Activated naive CD8-positive, alpha-beta T cell treated with anti-CD3 and anti-CD28 coated beads, Interleukin-2, amount 50 U/mL, for 24 hours (primary cell): ENCODE measurements around the gene EDAR.

Experiments
- ATAC-seq: fragments of 150-1000 bp; cut with Tn5 transposase; one replicate; pipeline ENCODE4 v1.10.0; 2021
- DNase-seq: peaks from one replicate; pipeline ENCODE4 v3.0.0; 2021
- H3K27ac Mint-ChIP-seq: one replicate; pipeline ENCODE4 v1.8.0; 2021; ENCODE audit warnings: mild to moderate bottlenecking, mixed read lengths
- H3K27me3 Mint-ChIP-seq: one replicate; pipeline ENCODE4 v1.8.0; 2021; ENCODE audit warnings: mixed read lengths
- H3K36me3 Mint-ChIP-seq: one replicate; pipeline ENCODE4 v1.8.0; 2021; ENCODE audit warnings: low read depth, mixed read lengths
- H3K4me1 Mint-ChIP-seq: one replicate; pipeline ENCODE4 v1.8.0; 2021; ENCODE audit warnings: mixed read lengths
- H3K4me3 Mint-ChIP-seq: one replicate; pipeline ENCODE4 v1.8.0; 2021; ENCODE audit warnings: mild to moderate bottlenecking, moderate library complexity, mixed read lengths
- H3K9me3 Mint-ChIP-seq: one replicate; pipeline ENCODE4 v1.8.0; 2021; ENCODE audit warnings: mixed read lengths

EDAR gene

GRCh38 chr2:108889907-108890306 is 99.1 kb downstream of the EDAR start:
- DNase-seq = no peak
- Mint-ChIP-seq H3K27me3 (no peaks in the 10 kb centered on the region), H3K4me1 (no peaks in the 10 kb centered on the region), H3K36me3 (peaks cover 27% of the 10 kb centered on the region), H3K9me3 (peaks cover 52% of the 10 kb centered on the region), H3K4me3 (no peak overlapping the region), H3K27ac (no peak overlapping the region)
- no peak for ATAC-seq

GRCh38 chr2:108884619-108885018 is 104.4 kb downstream of the EDAR start:
- no peaks in the 10 kb centered on the region for H3K27me3 Mint-ChIP-seq
- H3K4me1 Mint-ChIP-seq = no peaks in the 10 kb centered on the region
- no peak overlapping the region for H3K27ac Mint-ChIP-seq
- DNase-seq (no peak), ATAC-seq (no peak)
- H3K9me3 Mint-ChIP-seq = peaks cover 50% of the 10 kb centered on the region
- H3K4me3 Mint-ChIP-seq = no peak overlapping the region
- peaks cover 10% of the 10 kb centered on the region for H3K36me3 Mint-ChIP-seq

GRCh38 chr2:108878276-108878675 is 110.7 kb downstream of the EDAR start:
- ATAC-seq (no peak), DNase-seq (no peak)
- Mint-ChIP-seq H3K4me3 (no peak overlapping the region), H3K27me3 (no peaks in the 10 kb centered on the region), H3K9me3 (peaks cover 29% of the 10 kb centered on the region), H3K36me3 (peaks cover 20% of the 10 kb centered on the region), H3K4me1 (no peaks in the 10 kb centered on the region), H3K27ac (no peak overlapping the region)

- ATAC-seq (no peak), DNase-seq (no peak)
- Mint-ChIP-seq H3K36me3 (peaks cover 20% of the 10 kb centered on the region), H3K27ac (no peak overlapping the region), H3K9me3 (peaks cover 27% of the 10 kb centered on the region), H3K4me3 (no peak overlapping the region), H3K4me1 (no peaks in the 10 kb centered on the region), H3K27me3 (no peaks in the 10 kb centered on the region)
Observed at GRCh38 chr2:108877506-108877905, 111.5 kb downstream of the EDAR start.

- H3K4me3 Mint-ChIP-seq = no peak overlapping the region
- H3K9me3 Mint-ChIP-seq = peaks cover 26% of the 10 kb centered on the region
- DNase-seq (no peak), ATAC-seq (no peak)
- H3K27me3 Mint-ChIP-seq = no peaks in the 10 kb centered on the region
- no peaks in the 10 kb centered on the region for H3K4me1 Mint-ChIP-seq
- peaks cover 42% of the 10 kb centered on the region for H3K36me3 Mint-ChIP-seq
- no peak overlapping the region for H3K27ac Mint-ChIP-seq
Observed at GRCh38 chr2:108870069-108870644, 118.9 kb downstream of the EDAR start.

DNA sequence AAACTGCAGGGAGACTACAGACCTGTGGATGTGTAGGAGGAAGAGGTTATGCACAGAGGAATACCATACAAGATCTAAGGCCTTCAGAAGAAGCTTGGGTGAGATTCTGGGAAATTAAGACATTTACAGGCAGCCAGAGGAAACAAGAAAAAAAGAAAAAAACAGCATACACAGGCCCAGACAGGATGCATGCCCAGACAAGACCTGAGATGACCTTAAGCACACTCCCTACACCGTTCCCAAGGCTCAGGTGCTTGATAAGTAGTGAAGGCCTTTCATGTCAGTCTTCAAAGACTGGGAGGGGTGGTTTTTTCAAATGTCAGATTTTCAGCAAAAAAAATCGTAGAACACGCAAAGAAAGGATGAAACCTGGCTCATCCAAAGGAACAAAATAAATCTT is 119.5 kb downstream of the EDAR start:
- no peak overlapping the region for H3K27ac Mint-ChIP-seq
- peaks cover 43% of the 10 kb centered on the region for H3K36me3 Mint-ChIP-seq
- H3K27me3 Mint-ChIP-seq = no peaks in the 10 kb centered on the region
- H3K4me3 Mint-ChIP-seq = no peak overlapping the region
- DNase-seq (no peak), ATAC-seq (no peak)
- peaks cover 26% of the 10 kb centered on the region for H3K9me3 Mint-ChIP-seq
- H3K4me1 Mint-ChIP-seq = no peaks in the 10 kb centered on the region

- no peak for ATAC-seq
- Mint-ChIP-seq H3K36me3 (peaks cover 44% of the 10 kb centered on the region), H3K4me3 (no peak overlapping the region), H3K4me1 (no peaks in the 10 kb centered on the region), H3K9me3 (peaks cover 26% of the 10 kb centered on the region), H3K27me3 (no peaks in the 10 kb centered on the region), H3K27ac (no peak overlapping the region)
- no peak for DNase-seq
Observed at GRCh38 chr2:108868911-108869310, 120.1 kb downstream of the EDAR start.

- H3K4me3 Mint-ChIP-seq = no peak overlapping the region
- H3K4me1 Mint-ChIP-seq = no peaks in the 10 kb centered on the region
- peaks cover 26% of the 10 kb centered on the region for H3K9me3 Mint-ChIP-seq
- no peak for ATAC-seq
- H3K27ac Mint-ChIP-seq = no peak overlapping the region
- no peaks in the 10 kb centered on the region for H3K27me3 Mint-ChIP-seq
- H3K36me3 Mint-ChIP-seq = peaks cover 48% of the 10 kb centered on the region
- DNase-seq = no peak
Observed at GRCh38 chr2:108866041-108866440, 123.0 kb downstream of the EDAR start.

DNA sequence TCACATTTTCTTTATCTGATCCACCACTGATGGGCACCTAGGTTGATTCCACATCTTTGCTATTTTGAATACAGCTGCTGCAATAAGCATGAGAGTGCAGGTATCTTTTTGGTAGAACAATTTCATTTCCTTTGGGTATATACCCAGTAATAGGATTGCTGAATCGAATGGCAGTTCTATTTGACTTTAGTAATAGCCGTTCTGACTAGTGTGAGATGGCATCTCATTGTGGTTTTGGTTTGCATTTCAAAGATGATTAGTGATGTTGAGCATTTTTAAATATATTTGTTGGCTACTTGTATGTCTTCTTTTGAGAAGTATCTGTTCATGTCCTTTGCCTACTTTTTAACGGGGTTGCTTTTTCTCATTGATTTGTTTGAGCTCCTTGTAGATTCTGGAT is 130.1 kb downstream of the EDAR start:
- DNase-seq = no peak
- H3K27ac Mint-ChIP-seq = no peak overlapping the region

GRCh38 chr2:108855194-108855593 is 133.8 kb downstream of the EDAR start:
- H3K4me3 Mint-ChIP-seq = no peak overlapping the region
- ATAC-seq (no peak), DNase-seq (no peak)
- H3K4me1 Mint-ChIP-seq = no peaks in the 10 kb centered on the region
- peaks cover 38% of the 10 kb centered on the region for H3K36me3 Mint-ChIP-seq
- H3K27me3 Mint-ChIP-seq = no peaks in the 10 kb centered on the region
- no peak overlapping the region for H3K27ac Mint-ChIP-seq
- H3K9me3 Mint-ChIP-seq = no peaks in the 10 kb centered on the region

More for the DNA sequence above, 130.1 kb downstream of the EDAR start:
- Mint-ChIP-seq H3K4me1 (no peaks in the 10 kb centered on the region), H3K4me3 (no peak overlapping the region), H3K9me3 (no peaks in the 10 kb centered on the region), H3K27me3 (no peaks in the 10 kb centered on the region), H3K36me3 (peaks cover 21% of the 10 kb centered on the region)
- ATAC-seq = no peak

DNA sequence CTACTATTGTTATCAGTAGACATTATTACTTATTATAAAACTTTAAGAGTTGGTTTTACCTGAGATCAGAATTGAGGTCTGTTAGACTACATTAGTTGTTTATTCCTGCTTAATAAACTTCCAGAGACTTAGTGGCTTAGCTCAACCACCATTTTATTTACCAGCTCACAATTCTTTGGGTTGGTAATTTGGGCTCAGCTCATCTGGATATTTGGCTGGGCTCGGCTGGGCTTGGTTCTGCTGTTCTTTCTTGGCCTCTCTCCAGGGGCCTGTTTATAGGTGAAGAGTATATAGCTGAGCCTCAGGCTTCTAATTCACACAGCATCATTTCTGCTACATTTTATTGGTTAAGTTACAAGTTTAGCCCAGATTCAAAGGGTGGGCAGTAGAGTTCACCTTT is 134.5 kb downstream of the EDAR start:
- no peak for DNase-seq
- no peak overlapping the region for H3K27ac Mint-ChIP-seq
- no peaks in the 10 kb centered on the region for H3K27me3 Mint-ChIP-seq
- no peaks in the 10 kb centered on the region for H3K4me1 Mint-ChIP-seq
- H3K36me3 Mint-ChIP-seq = peaks cover 37% of the 10 kb centered on the region
- ATAC-seq = no peak
- H3K4me3 Mint-ChIP-seq = no peak overlapping the region
- no peaks in the 10 kb centered on the region for H3K9me3 Mint-ChIP-seq

DNA sequence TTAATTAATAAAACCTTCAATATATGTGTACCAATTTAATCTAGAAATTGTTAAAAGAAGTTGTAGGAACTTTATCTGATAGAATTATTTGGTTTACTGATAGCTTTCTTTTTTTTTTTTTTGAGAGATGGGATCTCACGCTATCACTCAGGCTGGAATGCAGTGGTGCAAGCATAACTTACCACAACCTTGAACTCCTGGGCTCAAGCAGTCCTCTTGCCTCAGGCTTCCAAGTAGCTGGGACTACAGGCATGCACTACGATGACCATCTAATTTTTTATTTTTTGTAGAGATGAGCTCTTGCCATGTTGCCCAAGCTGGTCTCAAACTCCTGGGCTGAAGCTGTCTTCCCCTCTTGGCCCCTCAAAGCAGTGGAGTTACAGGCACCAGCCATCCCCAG is 135.6 kb downstream of the EDAR start:
- H3K27me3 Mint-ChIP-seq = no peaks in the 10 kb centered on the region
- no peaks in the 10 kb centered on the region for H3K9me3 Mint-ChIP-seq
- no peak overlapping the region for H3K27ac Mint-ChIP-seq
- no peak overlapping the region for H3K4me3 Mint-ChIP-seq
- no peak for DNase-seq
- H3K36me3 Mint-ChIP-seq = peaks cover 33% of the 10 kb centered on the region
- no peaks in the 10 kb centered on the region for H3K4me1 Mint-ChIP-seq
- ATAC-seq = no peak

- H3K9me3 Mint-ChIP-seq = no peaks in the 10 kb centered on the region
- DNase-seq (no peak), ATAC-seq (no peak)
Observed at GRCh38 chr2:108852375-108852774, 136.6 kb downstream of the EDAR start.

DNA sequence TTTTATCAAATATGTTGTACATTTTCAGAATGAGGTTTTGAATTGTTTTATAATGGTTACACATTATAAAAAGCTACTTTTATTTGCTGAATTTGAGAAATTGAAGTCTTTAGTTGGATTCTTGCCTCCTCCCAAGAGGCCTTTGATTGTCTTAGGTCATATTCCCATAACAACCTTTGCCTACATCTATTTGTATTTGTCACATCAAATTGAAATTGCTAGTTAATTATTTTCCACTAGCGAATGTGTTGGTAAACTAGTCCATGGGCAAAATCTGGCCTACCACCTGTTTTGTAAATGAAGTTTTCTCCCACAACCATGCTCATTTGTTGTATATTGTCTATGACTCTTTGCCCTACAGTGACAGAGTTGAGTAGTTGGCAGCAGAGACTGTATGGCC is 142.0 kb downstream of the EDAR start:
- Mint-ChIP-seq H3K27me3 (no peaks in the 10 kb centered on the region), H3K36me3 (peaks cover 29% of the 10 kb centered on the region), H3K4me1 (no peaks in the 10 kb centered on the region), H3K9me3 (no peaks in the 10 kb centered on the region), H3K27ac (no peak overlapping the region), H3K4me3 (no peak overlapping the region)
- ATAC-seq (no peak), DNase-seq (no peak)

More at GRCh38 chr2:108852375-108852774, 136.6 kb downstream of the EDAR start:
- H3K27ac Mint-ChIP-seq = no peak overlapping the region
- H3K4me3 Mint-ChIP-seq = no peak overlapping the region
- H3K36me3 Mint-ChIP-seq = peaks cover 30% of the 10 kb centered on the region
- H3K27me3 Mint-ChIP-seq = no peaks in the 10 kb centered on the region
- no peaks in the 10 kb centered on the region for H3K4me1 Mint-ChIP-seq

DNA sequence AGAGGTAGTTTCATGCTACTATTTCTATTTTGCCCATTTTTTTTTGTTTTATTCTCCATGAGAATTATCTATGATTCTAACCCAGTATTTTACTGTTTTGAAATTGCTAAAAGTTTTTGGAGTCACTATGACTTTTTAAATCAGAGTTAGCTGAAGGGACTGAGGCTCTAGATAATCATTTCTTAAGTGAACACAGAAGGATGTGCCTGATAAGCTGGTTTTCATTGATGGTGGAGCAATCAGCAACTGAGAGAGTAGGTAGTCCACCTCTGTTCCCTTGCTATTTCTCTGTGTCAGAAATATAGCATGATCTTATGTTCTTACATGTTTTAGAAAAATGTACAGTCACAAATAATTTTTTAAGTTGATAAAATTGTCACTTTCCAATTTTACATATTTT is 143.1 kb downstream of the EDAR start:
- ATAC-seq = no peak
- no peak for DNase-seq
- Mint-ChIP-seq H3K36me3 (peaks cover 28% of the 10 kb centered on the region), H3K9me3 (peaks cover 8% of the 10 kb centered on the region), H3K27ac (no peak overlapping the region), H3K27me3 (no peaks in the 10 kb centered on the region), H3K4me1 (no peaks in the 10 kb centered on the region), H3K4me3 (no peak overlapping the region)
